Measurements from ENCODE around the gene HAND1.

The HAND1 gene

GRCh38 chr5:154478224-154478565, at the start of gene HAND1:
HAND1 (minus strand) TSS chr5:154478227; CDS start chr5:154478008, 219 bp downstream.
- DNase-seq = no peak

- no peak for DNase-seq
Observed at GRCh38 chr5:154526231-154527226, 48.5 kb upstream of the HAND1 start.

GRCh38 chr5:154524859-154525258, 46.8 kb upstream of the HAND1 start:
- DNase-seq = no peak

- no peak for DNase-seq
Observed at GRCh38 chr5:154524181-154524580, 46.2 kb upstream of the HAND1 start.

DNA sequence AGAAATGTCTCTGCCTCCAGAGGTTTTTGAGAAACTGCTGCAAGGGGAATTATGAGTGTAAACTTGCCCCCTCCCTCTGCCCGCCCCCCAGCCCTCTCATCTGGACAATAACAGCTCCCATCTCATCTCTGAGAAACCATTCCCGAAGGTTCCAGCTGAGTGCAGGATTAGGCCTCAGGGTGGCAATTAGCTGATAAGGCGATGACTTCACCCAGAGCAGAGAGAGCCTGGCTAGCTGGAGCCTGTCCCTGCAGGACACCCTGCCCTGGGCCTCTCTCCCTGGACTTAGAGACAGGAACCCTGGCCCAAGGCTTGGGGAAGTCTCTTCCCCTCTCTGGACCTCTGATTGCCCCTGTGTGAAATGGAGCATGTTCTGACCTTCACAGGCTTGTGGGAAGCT, 45.7 kb upstream of the HAND1 start:
- DNase-seq = no peak

DNA sequence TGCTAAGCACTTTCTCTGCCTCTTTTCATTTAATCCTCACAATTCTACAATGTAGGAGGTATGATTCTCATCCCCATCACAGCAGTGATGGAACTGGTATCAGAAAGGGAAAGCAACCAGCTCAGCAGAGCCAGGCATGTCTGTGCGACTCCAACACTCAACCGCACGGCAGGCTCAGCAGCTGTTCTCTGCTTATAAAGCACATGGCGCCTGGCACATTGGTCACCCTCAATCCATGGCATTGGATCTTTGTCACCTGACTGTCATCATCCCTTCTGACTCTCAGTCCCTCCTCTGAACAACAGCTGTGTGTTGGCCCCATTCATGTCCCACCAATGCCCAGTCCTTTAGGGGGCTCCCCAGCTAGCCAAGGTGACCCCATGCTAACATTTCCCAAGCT, 45.1 kb upstream of the HAND1 start:
- DNase-seq = no peak

- no peak for DNase-seq
Observed at GRCh38 chr5:154522284-154522683, 44.3 kb upstream of the HAND1 start.

GRCh38 chr5:154521756-154522155, 43.7 kb upstream of the HAND1 start:
- DNase-seq = no peak

DNA sequence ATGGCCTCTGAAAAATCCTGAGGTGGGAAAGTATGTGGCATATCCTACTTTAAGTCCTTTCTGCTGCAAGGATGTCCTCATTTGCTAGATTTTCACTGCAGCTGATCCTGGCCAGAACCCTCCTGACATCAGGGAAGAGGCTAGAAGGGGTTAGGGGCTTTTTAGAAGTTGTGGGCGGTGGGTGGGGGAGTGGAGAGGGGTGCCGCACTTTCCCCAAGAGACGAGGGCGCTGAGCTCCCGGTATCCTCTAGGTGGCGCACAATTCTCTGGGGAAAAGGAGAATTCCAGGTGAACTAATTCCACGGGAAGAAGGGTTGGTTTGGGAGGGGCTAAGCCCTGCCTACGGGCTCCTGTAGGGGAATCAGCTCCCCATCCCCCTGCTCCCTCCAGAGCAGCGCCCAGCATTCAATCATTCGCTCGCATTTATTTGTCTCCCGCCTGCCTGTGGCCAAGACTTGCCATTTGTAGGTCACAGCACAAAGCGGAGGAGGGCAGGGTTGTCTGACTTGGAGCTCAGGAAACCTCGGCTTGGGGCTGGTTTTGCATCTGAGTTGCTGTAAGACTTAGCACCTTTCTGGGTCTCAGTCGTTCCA, 42.9 kb upstream of the HAND1 start:
- no peak for DNase-seq

DNA sequence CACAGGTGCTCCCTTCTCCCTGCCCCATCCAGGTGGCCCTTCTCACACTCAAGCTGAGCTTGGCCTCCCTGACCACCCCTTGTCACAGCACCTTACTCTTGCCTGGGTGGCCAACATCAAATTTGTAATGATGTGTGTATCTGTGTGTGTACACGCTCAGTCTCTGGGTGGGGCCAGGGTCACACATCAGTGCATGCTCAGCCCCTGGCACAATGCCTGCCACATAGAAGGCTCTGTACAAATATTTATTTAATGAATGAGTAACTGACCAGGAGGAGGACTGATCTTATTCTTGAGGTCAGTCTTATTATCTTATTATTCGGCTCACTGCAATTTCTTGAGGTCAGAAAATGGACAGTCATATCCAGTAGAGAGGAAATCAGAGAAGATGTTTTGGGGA, 41.3 kb upstream of the HAND1 start:
- DNase-seq = no peak

- no peak for DNase-seq
Observed at GRCh38 chr5:154518438-154518867, 40.4 kb upstream of the HAND1 start.

- no peak for DNase-seq
Observed at GRCh38 chr5:154517810-154518437, 39.9 kb upstream of the HAND1 start.

DNA sequence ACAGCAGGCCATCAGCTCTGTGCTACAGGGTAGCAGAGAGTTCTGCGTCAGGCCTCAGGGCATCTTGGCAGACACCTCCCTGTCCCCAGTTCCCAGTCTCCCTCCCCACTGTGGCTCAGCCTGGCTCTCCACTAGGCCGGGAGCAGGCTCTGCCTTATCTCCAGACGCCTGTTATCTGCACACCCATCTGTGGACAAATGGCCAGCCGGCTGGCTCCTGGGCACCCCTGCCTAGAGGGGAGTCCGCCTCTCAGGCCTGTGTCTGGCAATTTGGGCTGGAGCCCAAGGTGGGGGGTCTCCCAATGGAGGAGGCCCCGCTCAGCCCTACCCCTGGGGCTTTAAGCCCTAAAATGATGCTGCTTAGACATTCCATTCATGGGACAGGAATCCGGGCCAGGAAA, 39.2 kb upstream of the HAND1 start:
- no peak for DNase-seq

DNA sequence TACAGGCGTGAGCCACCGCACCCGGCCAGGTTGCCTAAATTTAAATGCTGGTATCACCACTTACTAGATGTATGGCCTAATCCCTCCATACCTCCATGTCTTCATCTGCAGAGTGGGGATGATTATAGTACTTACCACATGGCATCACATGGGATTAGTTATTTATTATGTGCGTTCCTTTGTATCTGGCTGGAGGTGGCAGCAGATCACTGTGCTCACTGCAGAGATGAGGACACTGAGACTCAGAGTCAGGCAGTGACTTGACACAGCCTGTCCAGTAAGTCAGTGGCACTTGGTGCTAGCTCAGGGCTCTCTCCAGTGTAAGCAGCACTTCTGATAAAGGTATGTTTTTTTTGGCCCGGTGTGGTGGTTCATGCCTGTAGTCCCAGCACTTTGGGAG, 38.4 kb upstream of the HAND1 start:
- no peak for DNase-seq

GRCh38 chr5:154515488-154515887, 37.5 kb upstream of the HAND1 start:
- peak; percentile 66 for DNase-seq

GRCh38 chr5:154514331-154514730, 36.3 kb upstream of the HAND1 start:
- DNase-seq = peak; percentile 35

- DNase-seq = peak; percentile 56
Observed at GRCh38 chr5:154513669-154514084, 35.6 kb upstream of the HAND1 start.

GRCh38 chr5:154511984-154512383, 34.0 kb upstream of the HAND1 start:
- no peak for DNase-seq

DNA sequence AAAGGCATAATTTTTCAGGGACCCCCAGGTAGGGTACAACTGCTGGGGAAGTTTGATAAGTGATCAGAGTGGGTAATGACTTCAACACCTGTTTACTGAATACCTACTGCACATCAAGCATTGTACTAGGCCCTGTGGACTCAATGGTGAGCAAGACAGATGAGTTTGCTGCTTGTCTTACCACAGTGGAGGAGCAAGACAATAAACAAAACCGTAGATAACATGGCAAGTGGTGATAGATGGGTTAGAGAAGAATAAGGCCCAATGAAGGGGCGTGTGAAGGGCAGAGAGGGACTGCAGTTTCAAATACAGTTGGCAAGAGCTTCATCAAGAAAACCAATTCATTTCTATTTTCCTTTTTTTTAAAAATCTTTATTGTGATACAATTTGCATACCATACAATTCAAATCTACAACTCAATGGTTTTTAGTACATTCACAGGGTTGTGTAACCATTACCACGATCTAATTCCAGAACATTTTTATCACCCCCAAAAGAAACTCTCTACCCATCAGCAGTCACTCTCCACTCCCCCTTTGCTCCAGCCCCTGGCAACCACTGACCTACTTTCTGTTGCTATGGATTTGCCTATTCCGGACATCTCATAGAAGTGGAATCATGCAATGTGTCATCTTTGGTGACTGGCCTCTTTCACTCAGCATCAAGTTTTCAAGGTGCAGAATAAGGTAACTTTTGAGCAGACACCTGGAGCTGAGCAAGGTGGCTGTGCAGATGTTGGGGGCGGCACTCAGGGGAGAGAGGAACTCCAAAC, 31.9 kb upstream of the HAND1 start:
- DNase-seq = no peak

GRCh38 chr5:154508114-154508513, 30.1 kb upstream of the HAND1 start:
- DNase-seq = no peak

DNA sequence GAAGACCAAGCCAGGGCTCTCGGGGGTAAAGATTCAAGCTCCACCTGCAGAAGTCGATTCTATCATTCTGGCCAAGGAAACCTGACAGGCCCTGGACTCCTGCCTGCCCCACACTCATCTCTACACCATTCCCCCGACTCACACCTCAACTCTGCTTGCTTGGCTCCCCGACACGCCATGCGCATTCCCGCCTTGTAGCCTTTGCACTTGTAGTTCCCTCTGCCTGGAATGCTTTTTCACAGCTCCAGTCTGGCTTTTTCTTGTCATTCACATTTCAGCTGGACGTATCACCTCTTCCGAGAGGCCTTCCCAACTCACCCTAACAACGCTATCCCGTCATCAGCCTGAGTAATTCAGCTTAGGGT, 28.7 kb upstream of the HAND1 start:
- DNase-seq = no peak

DNA sequence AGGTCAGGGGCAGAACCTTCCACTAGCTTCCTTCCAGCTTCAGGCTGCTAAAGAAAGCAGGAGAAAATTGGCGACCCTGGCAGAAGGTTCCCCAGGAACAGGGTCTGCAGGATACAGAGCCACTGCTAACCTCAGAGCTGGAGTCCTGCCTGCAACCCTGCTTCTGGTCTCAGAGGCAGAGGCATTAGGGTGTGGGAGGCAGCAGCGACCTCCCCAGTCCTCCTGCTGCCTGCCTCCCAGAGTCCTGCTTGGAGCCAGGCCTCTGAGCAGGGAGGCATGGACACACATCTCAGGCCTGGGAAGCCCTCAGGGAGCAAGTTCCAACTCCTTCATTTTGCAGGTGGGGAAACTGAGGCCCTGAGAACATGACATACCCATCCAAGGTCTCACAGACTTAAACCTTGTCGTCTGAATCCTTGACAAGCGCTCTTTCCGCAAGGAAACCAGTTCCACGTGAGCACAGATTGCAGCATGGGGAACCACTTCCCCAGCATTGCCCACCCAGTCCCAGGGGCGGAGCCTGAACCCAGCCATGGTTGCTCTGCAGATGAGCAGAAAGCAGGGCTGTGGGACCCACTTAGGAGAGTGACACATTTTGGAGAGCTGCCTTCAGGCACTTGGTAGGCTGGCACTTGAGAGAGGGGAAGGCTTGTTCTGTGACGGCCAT, 28.2 kb upstream of the HAND1 start:
- DNase-seq = no peak

GRCh38 chr5:154505567-154505966, 27.5 kb upstream of the HAND1 start:
- DNase-seq = no peak

All from activated CD4-positive, alpha-beta T cell treated with anti-CD3 and anti-CD28 coated beads, Interleukin-2, amount 50 U/mL, for 16 hours (primary cell).